Neural cell (in vitro differentiated cells): ENCODE measurements around the gene DDX19B. TPM values are rescaled to one million over a fixed set of nuclear protein-coding genes. Genes with fewer than 3 reads are reported as not detected.

ENCODE experiments used
- H2AFZ ChIP-seq: fragments of 200-600, 300-800 bp; sonication (generic), shearing (Covaris generic); 2 replicates; pipeline ENCODE4 v1.6.0; 2014; ENCODE audit warnings: low read depth, mild to moderate bottlenecking, antibody characterized with exemption, low read length, moderate library complexity
- H3F3A ChIP-seq: fragments of 200-600 bp; shearing (Covaris generic); 2 replicates; pipeline ENCODE4 v1.6.1; 2016; ENCODE audit warnings: mild to moderate bottlenecking, moderate library complexity, mixed read lengths, antibody characterized with exemption, low read length; ENCODE audit not compliant: insufficient read depth, poor library complexity, severe bottlenecking
- H3K27ac ChIP-seq: fragments of 200-600, 300-800 bp; sonication (generic), shearing (Covaris generic); 2 replicates; pipeline ENCODE4 v1.5.1; 2014; ENCODE audit warnings: mild to moderate bottlenecking, low read length, moderate library complexity
- H3K27me3 ChIP-seq: fragments of 300-800, 200-600 bp; sonication (generic), shearing (Covaris generic); 2 replicates; pipeline ENCODE4 v1.6.0; 2014; ENCODE audit warnings: mild to moderate bottlenecking, low read depth, low read length, moderate library complexity; ENCODE audit not compliant: insufficient read depth
- H3K36me3 ChIP-seq: fragments of 300-800, 200-600 bp; sonication (generic), shearing (Covaris generic); 2 replicates; pipeline ENCODE4 v1.5.1; 2014; ENCODE audit warnings: mild to moderate bottlenecking, antibody characterized with exemption, low read length, moderate library complexity; ENCODE audit not compliant: insufficient read depth
- H3K4me2 ChIP-seq: fragments of 300-800, 200-600 bp; sonication (generic), shearing (Covaris generic); 2 replicates; pipeline ENCODE4 v1.6.0; 2014; ENCODE audit warnings: mild to moderate bottlenecking, low read length
- H3K4me3 ChIP-seq: fragments of 300-800, 200-600 bp; sonication (generic), shearing (Covaris generic); 2 replicates; pipeline ENCODE4 v1.5.1; 2014; ENCODE audit warnings: mild to moderate bottlenecking, low read length, moderate library complexity
- H3K79me2 ChIP-seq: fragments of 200-600 bp; shearing (Covaris generic); replicated peaks from 2 replicates; pipeline ENCODE4 v1.6.0; 2014; ENCODE audit warnings: mild to moderate bottlenecking, low read length, moderate library complexity; ENCODE audit not compliant: insufficient read depth
- H3K9ac ChIP-seq: fragments of 300-800, 200-600 bp; sonication (generic), shearing (Covaris generic); 2 replicates; pipeline ENCODE4 v1.6.1; 2016; ENCODE audit warnings: mild to moderate bottlenecking, low read length, mixed read lengths
- H3K9me2 ChIP-seq: fragments of 200-600 bp; shearing (Covaris generic); 2 replicates; pipeline ENCODE4 v1.6.1; 2016; ENCODE audit warnings: mild to moderate bottlenecking, low read length, mixed read lengths; ENCODE audit not compliant: insufficient read depth
- H3K9me3 ChIP-seq: fragments of 200-600, 300-800 bp; sonication (generic), shearing (Covaris generic); 2 replicates; pipeline ENCODE4 v1.6.1; 2016; ENCODE audit warnings: mild to moderate bottlenecking, mixed run types, low read length, moderate library complexity, mixed read lengths
- H4K20me1 ChIP-seq: fragments of 200-600 bp; shearing (Covaris generic); 2 replicates; pipeline ENCODE4 v1.6.1; 2016; ENCODE audit warnings: mild to moderate bottlenecking, mixed run types; ENCODE audit not compliant: insufficient read depth
- EP300 ChIP-seq: fragments of 450-650 bp; conservative IDR thresholded peaks from 2 replicates; pipeline ENCODE4 v1.6.1; 2014; ENCODE audit warnings: antibody characterized with exemption, mild to moderate bottlenecking, moderate library complexity; ENCODE audit not compliant: poor library complexity, severe bottlenecking
- EZH2 ChIP-seq: fragments of 200-600, 300-800 bp; shearing (Covaris generic), sonication (generic); IDR thresholded peaks from 2 replicates; pipeline ENCODE4 v1.6.1; 2014; ENCODE audit warnings: antibody characterized with exemption, low read length, borderline replicate concordance, mild to moderate bottlenecking; ENCODE audit not compliant: insufficient read depth, poor library complexity, severe bottlenecking
- MXI1 ChIP-seq: fragments of 450-650 bp; conservative IDR thresholded peaks from 2 replicates; pipeline ENCODE4 v1.6.1; 2014; ENCODE audit warnings: antibody characterized with exemption, mild to moderate bottlenecking; ENCODE audit not compliant: poor library complexity, severe bottlenecking
- RAD21 ChIP-seq: fragments of 450-650 bp; conservative IDR thresholded peaks from 2 replicates; pipeline ENCODE4 v1.6.1; 2014; ENCODE audit warnings: antibody characterized with exemption, mild to moderate bottlenecking, moderate library complexity
- SMC3 ChIP-seq: fragments of 450-650 bp; conservative IDR thresholded peaks from 2 replicates; pipeline ENCODE4 v1.6.1; 2014; ENCODE audit warnings: antibody characterized with exemption, mild to moderate bottlenecking, moderate library complexity; ENCODE audit not compliant: poor library complexity
- TAF1 ChIP-seq: IDR thresholded peaks from 2 replicates; pipeline ENCODE4 v1.6.1; 2012; ENCODE audit warnings: low read depth
- polyA plus RNA-seq: library from polyadenylated mRNA; depleted of rRNA; stranded (reverse); fragments of >200 nt; gene quantifications from 2 replicates; pipeline ENCODE4 v1.2.3, GENCODE V29; 2014
- TF ChIP-seq, protein P1 (sequence below): IDR thresholded peaks from 2 replicates; pipeline ENCODE4 v1.6.1; 2012; ENCODE audit warnings: borderline replicate concordance

DDX19B gene
- polyA plus RNA-seq, 1 donor from 2014 or later: 47.8 TPM

DNA sequence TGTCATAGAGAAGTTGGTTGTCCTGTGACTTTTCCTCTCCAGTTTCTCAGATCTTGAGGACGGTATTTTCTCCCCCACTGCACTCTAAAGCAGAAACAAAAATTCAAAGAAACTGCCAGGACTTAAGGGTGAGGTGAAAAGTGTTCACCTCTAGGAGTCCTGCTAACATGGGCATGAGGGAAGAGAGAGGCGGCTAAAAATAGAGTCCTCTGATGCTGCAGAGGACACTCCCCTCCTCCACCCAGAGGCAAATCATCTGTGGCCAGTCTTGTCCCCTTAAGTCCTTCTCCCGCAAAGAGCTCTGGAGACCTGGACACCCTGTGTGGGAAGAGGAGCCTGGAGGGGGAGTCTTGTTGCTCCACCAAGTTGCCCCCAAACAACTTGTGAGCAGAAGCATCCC, 43.0 kb downstream of the DDX19B start:
- H2AFZ ChIP-seq: no peak overlapping the region
- no peaks in the 10 kb centered on the region for H3K27me3 ChIP-seq
- no peak for TF ChIP-seq TAF1
- no peak for TF ChIP-seq RAD21
- TF ChIP-seq, protein P1, sequence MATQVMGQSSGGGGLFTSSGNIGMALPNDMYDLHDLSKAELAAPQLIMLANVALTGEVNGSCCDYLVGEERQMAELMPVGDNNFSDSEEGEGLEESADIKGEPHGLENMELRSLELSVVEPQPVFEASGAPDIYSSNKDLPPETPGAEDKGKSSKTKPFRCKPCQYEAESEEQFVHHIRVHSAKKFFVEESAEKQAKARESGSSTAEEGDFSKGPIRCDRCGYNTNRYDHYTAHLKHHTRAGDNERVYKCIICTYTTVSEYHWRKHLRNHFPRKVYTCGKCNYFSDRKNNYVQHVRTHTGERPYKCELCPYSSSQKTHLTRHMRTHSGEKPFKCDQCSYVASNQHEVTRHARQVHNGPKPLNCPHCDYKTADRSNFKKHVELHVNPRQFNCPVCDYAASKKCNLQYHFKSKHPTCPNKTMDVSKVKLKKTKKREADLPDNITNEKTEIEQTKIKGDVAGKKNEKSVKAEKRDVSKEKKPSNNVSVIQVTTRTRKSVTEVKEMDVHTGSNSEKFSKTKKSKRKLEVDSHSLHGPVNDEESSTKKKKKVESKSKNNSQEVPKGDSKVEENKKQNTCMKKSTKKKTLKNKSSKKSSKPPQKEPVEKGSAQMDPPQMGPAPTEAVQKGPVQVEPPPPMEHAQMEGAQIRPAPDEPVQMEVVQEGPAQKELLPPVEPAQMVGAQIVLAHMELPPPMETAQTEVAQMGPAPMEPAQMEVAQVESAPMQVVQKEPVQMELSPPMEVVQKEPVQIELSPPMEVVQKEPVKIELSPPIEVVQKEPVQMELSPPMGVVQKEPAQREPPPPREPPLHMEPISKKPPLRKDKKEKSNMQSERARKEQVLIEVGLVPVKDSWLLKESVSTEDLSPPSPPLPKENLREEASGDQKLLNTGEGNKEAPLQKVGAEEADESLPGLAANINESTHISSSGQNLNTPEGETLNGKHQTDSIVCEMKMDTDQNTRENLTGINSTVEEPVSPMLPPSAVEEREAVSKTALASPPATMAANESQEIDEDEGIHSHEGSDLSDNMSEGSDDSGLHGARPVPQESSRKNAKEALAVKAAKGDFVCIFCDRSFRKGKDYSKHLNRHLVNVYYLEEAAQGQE: no peak
- TF ChIP-seq EP300: no peak
- no peaks in the 10 kb centered on the region for H3K9me2 ChIP-seq
- H3K4me3 ChIP-seq: no peak overlapping the region
- H4K20me1 ChIP-seq: no peaks in the 10 kb centered on the region
- no peaks in the 10 kb centered on the region for H3K36me3 ChIP-seq
- H3F3A ChIP-seq: no peaks in the 10 kb centered on the region
- H3K79me2 ChIP-seq: peaks cover 3% of the 10 kb centered on the region
- H3K4me2 ChIP-seq: no peak overlapping the region
- H3K27ac ChIP-seq: no peak overlapping the region
- H3K9me3 ChIP-seq: no peaks in the 10 kb centered on the region
- no peak overlapping the region for H3K9ac ChIP-seq

DNA sequence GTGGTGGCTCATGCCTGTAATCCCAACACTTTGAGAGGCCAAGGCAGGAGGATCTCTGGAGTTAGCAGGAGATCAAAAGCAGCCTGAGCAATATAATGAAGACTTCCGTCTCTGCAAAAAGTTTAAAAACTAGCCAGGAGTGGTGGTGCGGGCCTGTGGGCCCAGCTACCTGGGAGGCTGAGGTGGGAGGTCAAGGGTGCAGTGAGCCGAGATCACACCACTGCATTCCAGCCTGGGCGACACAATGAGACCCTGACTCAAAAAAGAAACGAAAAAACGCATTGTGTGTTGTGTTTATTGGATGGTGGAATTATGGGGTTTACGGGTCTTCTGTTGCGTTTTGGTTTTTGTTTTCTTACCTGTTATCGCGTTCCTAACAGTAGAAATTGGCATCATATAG, 46.9 kb downstream of the DDX19B start:
- TF ChIP-seq, protein P1: no peak
- TF ChIP-seq EZH2 (no peak), RAD21 (no peak), SMC3 (no peak), EP300 (no peak), TAF1 (no peak), MXI1 (no peak)
- Histone ChIP-seq H3K4me2 (peak overlapping the region; percentile 65), H4K20me1 (no peaks in the 10 kb centered on the region), H3K9me3 (no peaks in the 10 kb centered on the region), H3K9ac (peak overlapping the region; percentile 87), H3K27me3 (no peaks in the 10 kb centered on the region), H3K27ac (peak overlapping the region; percentile 79), H3F3A (no peaks in the 10 kb centered on the region), H3K9me2 (no peaks in the 10 kb centered on the region), H2AFZ (peak overlapping the region; percentile 65), H3K36me3 (no peaks in the 10 kb centered on the region), H3K4me3 (peak overlapping the region; percentile 89), H3K79me2 (peaks cover 14% of the 10 kb centered on the region)
